ENCODE measurements around the gene KAT2A.

DNA sequence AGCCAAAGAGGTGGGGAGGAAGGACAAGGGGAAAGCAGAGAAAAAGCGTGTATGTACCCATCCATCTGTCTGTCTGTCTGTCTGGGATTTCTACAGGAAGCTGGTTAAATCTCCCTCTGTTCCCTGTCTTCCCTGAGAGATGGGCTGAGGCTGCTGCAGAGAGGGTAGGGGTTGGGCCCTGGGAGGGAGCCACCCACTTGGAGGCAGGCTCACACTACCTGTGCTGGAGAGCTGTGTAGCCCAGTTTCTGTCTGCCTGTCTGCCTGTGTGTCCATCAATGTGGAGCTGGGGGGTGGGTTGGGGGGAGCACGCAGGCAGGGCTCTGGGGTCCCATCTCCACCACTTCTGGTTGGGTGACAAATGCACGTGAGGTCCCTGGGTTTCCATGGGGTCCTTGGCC is 52.2 kb downstream of the KAT2A start:
- TF ChIP-seq, protein P1, sequence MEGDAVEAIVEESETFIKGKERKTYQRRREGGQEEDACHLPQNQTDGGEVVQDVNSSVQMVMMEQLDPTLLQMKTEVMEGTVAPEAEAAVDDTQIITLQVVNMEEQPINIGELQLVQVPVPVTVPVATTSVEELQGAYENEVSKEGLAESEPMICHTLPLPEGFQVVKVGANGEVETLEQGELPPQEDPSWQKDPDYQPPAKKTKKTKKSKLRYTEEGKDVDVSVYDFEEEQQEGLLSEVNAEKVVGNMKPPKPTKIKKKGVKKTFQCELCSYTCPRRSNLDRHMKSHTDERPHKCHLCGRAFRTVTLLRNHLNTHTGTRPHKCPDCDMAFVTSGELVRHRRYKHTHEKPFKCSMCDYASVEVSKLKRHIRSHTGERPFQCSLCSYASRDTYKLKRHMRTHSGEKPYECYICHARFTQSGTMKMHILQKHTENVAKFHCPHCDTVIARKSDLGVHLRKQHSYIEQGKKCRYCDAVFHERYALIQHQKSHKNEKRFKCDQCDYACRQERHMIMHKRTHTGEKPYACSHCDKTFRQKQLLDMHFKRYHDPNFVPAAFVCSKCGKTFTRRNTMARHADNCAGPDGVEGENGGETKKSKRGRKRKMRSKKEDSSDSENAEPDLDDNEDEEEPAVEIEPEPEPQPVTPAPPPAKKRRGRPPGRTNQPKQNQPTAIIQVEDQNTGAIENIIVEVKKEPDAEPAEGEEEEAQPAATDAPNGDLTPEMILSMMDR (IDR thresholded peaks at IDR 0.05 in 2 of 3, conservative IDR thresholded peaks at IDR 0.05 in 1 of 3; ENCODE audit: borderline replicate concordance in 1 of 3, insufficient read depth in 1 of 3, low read depth in 2 of 3, low read length in 2 of 3) = no peak
- TF ChIP-seq ZNF274 (IDR thresholded peaks at IDR 0.05; ENCODE audit: low read depth, low read length) (no peak), POLR2AphosphoS5 (IDR thresholded peaks at IDR 0.05; ENCODE audit: low read depth, low read length) (no peak), POLR2A (IDR thresholded peaks at IDR 0.05; ENCODE audit: borderline replicate concordance, extremely low read depth, insufficient read depth, insufficient read length) (no peak), EZH2phosphoT487 (IDR thresholded peaks at IDR 0.05; ENCODE audit: borderline replicate concordance) (no peak), ELF1 (IDR thresholded peaks at IDR 0.05; ENCODE audit: borderline replicate concordance, low read depth) (no peak), SP1 (IDR thresholded peaks at IDR 0.05; ENCODE audit: low read depth) (no peak), EZH2 (IDR thresholded peaks at IDR 0.05) (no peak), EGR1 (IDR thresholded peaks at IDR 0.05; ENCODE audit: low read depth) (no peak), REST (IDR thresholded peaks at IDR 0.05; ENCODE audit: low read depth) (no peak), YY1 (IDR thresholded peaks at IDR 0.05; ENCODE audit: extremely low read depth, insufficient replicate concordance, low read depth, low read length) (no peak), SRF (IDR thresholded peaks at IDR 0.05; ENCODE audit: low read depth) (no peak), ZFX (IDR thresholded peaks at IDR 0.05) (no peak), FOSL1 (IDR thresholded peaks at IDR 0.05; ENCODE audit: low read depth) (no peak)
